GM04504 (cell line): Measurements from ENCODE around the gene FRRS1L.

ENCODE experiments used
- DNase-seq: peaks from one replicate; pipeline ENCODE4 v3.0.0-alpha.2; 2012; ENCODE audit warnings: low read depth

FRRS1L gene

GRCh38 chr9:109101810-109102209, 65.2 kb downstream of the FRRS1L start:
- DNase-seq: no peak

GRCh38 chr9:109101202-109101595, 65.8 kb downstream of the FRRS1L start:
- DNase-seq: no peak

- no peak for DNase-seq
Observed at GRCh38 chr9:109100543-109101201, 66.4 kb downstream of the FRRS1L start.

GRCh38 chr9:109098960-109099308, 68.1 kb downstream of the FRRS1L start:
- no peak for DNase-seq

DNA sequence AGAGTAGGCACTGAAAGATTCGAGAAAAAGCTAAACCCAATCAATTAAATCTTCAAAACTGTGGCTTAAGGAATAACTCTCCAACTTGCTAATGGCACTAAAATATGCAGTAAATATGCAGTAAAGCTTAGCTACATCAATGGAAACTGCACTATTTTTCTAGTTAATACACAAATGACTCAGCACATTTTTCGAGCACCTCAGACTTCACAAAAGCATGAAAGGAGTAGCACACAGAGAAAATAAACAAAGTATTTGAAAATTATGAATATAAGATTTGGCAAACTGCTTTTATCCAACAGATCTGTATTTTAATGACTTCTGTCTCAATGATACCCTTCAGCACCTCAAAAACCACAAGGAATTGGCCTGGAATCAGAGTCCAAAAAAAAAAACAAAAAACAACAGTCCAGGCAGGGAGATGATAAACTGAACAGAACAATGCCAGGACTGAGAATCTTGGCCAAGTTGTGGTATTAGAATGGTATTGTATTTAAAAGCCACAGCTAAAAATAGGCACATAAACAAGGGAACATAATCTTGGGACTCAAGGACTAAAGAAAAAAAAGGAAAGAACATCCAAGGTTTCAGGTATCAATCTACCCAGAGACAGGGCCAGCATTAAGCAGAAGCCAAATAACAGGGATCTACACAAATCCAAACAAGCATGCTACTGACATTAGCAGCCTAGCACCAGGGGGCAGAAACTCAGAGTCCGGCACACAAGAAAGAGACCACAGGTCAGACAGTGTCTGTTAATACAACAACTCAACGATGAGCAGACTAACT, 68.7 kb downstream of the FRRS1L start:
- DNase-seq: peak; percentile 56

DNA sequence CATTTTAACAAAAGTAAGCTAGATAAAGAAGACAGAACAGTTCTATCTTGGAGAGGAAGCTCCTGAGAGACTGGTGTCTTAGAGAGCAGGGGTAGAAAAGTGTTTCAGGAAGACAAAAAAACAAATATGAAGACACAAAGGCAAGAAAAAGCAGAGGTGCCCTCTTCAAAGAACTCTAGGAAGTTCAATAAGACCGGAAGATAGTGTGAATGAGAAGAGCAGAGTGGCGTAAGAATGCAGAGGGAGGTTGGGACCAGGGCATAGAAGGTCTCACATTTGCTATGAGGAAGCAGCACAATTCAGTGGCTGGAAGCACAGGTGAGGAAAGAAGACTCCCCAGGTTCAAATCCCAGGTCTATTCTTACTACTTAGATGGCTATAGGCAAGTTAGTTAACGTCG, 69.9 kb downstream of the FRRS1L start:
- DNase-seq: no peak

DNA sequence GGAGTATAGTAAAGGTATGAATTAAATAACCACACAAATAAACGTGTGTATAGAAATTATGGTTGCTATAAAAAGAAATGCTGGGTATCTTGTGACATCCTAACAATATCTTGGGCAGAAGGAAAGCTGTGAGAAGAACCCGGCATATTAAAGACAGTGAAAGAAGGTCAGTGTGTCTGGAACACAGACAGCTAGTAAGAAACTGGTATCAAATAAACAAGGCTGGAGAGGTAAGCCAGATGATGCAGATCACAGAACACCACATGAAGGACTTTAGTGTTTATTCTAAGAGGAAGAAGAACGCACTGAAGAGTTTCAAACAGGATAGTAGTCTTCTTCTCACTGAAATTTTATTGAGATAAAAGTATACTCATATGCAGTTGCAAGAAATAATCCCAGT, 71.7 kb downstream of the FRRS1L start:
- no peak for DNase-seq

DNA sequence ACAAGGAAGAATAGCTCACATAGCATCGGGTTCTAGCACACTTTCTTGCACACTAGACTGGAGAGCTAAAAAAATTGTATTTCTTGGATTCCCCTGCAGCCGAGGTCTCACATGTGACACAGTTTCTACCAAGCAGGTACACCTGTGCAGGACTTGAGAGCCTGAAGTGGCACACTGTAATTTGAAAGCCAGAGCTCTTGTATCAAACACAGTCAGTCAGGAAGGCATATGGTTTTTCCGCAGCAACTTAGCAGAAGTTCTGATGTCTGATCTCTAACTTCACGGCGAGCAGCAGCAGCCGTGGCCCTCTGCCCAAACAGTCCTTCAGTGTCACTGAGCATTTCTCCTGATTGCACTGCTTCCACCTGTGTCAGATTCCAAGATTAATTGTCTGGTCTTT, 72.8 kb downstream of the FRRS1L start:
- DNase-seq: no peak

DNA sequence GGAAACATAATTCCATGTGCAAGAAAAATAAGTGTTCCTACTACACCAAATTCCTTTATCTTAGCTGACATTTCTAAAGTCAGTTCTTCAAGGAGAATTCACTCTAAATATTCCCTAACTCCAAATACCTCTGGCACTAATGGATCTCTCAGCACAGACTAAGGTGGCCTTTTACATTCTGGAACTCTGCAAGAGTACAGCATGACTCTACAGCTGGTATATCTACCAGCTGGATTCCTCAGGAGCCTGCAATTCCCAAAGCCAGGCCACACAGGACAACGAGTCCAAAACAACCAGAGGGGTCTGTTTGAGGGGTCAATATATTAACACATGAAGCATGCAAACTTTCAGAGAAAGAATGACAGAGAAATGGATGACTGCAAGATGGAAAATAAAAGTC, 74.5 kb downstream of the FRRS1L start:
- DNase-seq: no peak

DNA sequence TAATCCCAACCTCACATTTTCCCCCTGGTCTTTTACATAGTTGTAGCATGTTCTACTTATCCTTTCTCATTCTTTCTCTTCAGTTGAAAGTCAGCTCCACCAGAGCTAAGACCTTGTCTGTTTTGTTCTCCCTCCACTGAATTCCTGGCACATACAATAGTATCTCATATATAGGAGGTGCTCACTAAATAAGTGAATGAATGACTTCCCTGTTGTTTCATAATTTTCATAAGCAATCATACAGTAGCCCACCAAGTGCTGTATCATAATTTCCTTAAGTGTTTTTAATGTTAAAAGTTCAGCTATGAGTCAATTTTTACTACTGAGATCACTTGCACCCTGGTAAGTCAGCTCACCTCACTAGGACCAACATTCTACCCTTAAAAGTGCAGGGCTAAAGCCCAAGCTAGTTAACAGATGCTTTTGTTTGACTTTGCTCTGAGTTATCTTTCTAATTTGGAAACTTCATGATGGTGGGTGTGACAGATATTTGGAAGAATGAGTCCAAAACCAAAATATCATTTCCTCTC, 74.9 kb downstream of the FRRS1L start:
- no peak for DNase-seq

DNA sequence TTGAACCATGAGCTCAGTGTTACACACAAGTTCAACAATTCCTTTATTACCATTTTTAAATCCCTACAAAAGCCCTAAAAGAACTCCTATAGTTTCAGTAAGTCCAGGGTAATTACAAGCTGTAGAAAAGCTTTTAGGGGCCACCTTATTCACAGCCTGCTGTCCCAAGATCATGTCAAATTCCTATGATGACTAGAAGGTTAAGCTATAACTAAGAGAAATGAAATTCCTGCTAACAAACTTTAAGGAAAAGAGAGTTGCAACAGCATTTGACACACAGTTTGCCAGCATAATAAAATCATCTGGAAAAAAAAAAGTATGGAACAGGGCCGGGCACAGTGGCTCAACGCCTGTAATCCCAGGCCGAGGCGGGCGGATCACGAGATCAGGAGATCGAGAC, 78.8 kb downstream of the FRRS1L start:
- no peak for DNase-seq

GRCh38 chr9:109087795-109088194, 79.3 kb downstream of the FRRS1L start:
- no peak for DNase-seq

DNA sequence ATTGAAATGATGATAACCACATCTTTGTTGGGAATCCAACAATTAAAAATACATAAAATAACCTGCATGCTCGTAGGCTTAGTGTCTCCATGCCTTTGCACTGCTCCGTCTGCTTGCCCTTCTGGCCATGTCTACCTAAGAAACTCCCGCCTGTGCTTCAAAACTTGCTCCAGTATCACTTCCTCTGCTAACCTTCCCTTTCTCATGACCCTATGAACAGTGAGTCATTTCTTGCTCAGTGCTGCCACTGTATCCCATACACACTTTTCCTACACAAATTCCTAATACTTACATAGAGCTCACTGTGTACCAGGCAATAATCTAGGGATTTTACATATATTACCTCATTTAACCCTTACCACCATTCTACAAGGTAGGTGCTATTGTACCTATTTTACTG, 80.8 kb downstream of the FRRS1L start:
- no peak for DNase-seq

DNA sequence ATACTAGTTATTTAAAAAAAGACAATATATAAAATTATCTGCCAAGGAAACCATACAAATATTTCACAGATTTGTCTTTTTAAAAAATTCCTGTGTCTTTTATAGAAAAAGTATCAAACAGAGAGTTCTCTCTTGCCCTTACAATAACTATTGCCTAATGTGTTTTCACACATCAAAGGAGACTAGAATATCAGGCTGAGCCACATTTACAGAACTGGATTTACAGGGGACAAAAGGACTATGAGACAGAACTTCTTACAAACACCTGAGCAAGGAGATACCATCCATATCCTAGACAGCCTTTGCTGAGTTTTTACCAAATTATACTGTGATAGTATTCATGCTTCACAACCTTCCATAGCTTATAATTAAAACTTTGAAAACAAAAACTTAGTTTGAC, 81.5 kb downstream of the FRRS1L start:
- DNase-seq: no peak

GRCh38 chr9:109083813-109084405, 83.1 kb downstream of the FRRS1L start:
- no peak for DNase-seq

GRCh38 chr9:109083141-109083540, 83.9 kb downstream of the FRRS1L start:
- DNase-seq: no peak

DNA sequence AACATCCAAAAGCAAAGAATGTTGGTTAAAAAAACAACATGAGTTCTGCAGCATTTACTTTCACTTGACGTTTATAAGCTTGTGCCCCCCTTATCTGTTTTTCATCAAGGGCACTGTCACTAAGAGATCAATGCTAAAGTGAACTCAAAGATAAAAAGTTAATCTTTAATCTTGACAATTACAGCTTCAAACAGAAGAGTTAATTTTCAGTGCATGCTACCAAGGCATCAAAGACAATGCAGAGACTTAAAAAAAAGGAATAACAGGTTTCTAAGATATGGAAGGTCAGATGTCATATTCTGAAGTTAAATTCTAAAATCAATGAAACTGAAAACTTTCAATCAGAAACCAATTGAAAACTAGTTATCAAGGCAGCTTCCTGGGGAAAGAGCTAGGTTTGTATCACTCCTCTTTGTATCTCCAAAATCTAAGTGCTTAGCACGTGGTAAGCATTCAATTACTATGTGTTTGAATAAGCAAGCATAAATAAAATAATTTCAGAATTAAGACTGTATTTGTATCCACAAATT, 84.9 kb downstream of the FRRS1L start:
- no peak for DNase-seq
